ENCODE data around the gene CSRNP3. TPM values are rescaled to one million over a fixed set of nuclear protein-coding genes. Genes with fewer than 3 reads are reported as not detected.

The CSRNP3 gene
- total RNA-seq, 1 donor from 2014 or later, result 1.6 TPM

DNA sequence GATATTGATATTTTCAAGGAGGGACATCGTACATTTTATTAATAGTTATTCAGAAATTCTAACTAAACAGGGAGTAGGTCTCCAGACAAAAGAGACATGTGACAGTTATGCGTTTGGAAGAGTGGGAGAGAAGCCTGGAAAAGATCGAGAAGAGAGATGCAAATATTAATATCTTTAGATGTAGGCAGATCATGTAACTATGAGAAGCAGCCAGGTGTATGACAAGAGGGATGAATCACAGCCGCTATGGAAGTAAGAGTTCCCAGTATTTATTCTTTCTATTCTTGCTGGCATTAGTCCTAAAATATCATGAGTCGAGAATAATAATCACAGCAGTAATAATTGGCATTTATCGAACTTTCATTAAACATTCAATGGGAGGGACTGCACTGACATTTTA, 140.2 kb downstream of the CSRNP3 start:
- H3K4me3 ChIP-seq (ENCODE audit: low read depth, low read length), result no peak overlapping the region
- no peak for DNase-seq (ENCODE audit: low read depth)
- TF ChIP-seq, protein P1, sequence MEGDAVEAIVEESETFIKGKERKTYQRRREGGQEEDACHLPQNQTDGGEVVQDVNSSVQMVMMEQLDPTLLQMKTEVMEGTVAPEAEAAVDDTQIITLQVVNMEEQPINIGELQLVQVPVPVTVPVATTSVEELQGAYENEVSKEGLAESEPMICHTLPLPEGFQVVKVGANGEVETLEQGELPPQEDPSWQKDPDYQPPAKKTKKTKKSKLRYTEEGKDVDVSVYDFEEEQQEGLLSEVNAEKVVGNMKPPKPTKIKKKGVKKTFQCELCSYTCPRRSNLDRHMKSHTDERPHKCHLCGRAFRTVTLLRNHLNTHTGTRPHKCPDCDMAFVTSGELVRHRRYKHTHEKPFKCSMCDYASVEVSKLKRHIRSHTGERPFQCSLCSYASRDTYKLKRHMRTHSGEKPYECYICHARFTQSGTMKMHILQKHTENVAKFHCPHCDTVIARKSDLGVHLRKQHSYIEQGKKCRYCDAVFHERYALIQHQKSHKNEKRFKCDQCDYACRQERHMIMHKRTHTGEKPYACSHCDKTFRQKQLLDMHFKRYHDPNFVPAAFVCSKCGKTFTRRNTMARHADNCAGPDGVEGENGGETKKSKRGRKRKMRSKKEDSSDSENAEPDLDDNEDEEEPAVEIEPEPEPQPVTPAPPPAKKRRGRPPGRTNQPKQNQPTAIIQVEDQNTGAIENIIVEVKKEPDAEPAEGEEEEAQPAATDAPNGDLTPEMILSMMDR (conservative IDR thresholded peaks at IDR 0.05; ENCODE audit: low read depth, low read length), result no peak

DNA sequence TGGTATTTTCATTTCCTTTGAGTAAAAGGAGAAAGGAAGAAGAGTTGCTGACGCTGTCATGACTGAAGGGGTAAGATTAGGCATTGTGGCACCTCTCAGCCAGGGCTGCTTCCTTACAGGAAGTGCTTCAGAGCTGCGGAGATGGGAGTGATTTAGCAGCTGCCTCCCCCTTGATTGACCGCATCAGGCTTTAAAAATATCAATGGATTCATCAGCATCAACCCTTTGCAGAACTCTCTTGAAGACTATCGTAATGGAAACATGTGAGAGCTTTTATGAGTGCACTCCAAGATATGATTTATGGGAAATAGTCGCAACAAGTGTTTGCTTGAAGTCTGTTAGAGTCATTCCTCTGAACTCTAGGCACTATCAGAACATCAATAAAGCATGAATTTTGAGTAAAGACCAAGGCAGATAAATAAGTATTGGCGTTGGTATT, 141.1 kb downstream of the CSRNP3 start:
- DNase-seq (ENCODE audit: low read depth), result no peak
- no peak overlapping the region for H3K4me3 ChIP-seq (ENCODE audit: low read depth, low read length)
- TF ChIP-seq, protein P1 (conservative IDR thresholded peaks at IDR 0.05; ENCODE audit: low read depth, low read length), result no peak

DNA sequence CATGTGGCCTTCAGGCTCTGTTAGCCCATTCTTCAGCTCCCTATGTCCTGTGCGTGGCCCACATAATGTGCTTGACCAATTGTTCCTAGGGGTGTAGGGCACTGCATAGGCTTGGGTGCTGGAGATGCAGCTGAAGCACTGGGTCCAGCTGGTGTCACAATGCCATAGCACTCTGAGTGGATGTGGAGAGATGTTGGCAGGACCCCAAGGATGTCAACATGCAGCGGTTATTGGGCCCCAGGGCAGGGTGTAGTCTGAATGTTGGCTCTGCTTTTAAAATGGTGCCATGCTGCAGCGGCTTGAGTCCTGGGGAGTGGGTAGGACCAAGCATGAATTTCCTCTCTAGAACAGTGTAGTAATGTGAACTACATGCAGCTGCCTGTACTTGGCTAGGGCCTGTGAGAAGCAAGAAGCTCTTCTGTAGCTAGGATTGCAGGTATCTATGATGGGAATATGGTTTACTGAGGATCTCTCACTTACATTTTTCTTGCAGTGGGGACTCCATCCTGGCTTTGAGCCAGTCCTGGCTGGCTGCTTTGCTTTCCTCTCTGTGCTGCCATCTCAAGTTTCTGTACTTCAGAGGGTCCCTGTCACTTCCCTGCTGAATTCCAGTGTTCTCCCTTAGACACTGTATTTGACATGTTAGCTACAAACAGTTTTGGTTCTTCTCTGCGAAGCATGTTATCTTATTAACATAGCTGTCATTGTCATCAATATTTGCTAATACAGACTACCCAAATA, 148.4 kb downstream of the CSRNP3 start:
- DNase-seq (ENCODE audit: low read depth), result no peak
- TF ChIP-seq, protein P1 (conservative IDR thresholded peaks at IDR 0.05; ENCODE audit: low read depth, low read length), result no peak
- H3K4me3 ChIP-seq (ENCODE audit: low read depth, low read length), result no peak overlapping the region

DNA sequence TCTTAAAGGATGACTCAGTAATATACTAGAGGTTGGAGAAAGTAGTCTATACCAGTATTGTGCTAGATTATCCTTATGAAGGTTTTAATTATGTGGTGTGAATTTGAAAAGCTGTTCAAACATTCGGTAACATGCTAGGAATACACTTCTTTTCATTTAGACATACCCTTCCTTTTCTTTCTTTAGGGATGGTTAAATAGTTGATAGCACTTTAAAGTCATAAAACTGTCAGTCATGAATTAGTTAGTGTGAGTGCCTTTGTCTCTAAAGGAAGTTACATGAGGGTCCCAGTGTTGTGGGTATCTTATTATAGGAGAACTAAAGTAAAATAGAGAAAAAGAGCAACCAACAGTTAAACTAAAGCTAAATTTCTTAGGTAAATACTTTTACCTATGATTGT, 149.3 kb downstream of the CSRNP3 start:
- TF ChIP-seq, protein P1 (conservative IDR thresholded peaks at IDR 0.05; ENCODE audit: low read depth, low read length), result no peak
- no peak for DNase-seq (ENCODE audit: low read depth)
- H3K4me3 ChIP-seq (ENCODE audit: low read depth, low read length), result no peak overlapping the region

DNA sequence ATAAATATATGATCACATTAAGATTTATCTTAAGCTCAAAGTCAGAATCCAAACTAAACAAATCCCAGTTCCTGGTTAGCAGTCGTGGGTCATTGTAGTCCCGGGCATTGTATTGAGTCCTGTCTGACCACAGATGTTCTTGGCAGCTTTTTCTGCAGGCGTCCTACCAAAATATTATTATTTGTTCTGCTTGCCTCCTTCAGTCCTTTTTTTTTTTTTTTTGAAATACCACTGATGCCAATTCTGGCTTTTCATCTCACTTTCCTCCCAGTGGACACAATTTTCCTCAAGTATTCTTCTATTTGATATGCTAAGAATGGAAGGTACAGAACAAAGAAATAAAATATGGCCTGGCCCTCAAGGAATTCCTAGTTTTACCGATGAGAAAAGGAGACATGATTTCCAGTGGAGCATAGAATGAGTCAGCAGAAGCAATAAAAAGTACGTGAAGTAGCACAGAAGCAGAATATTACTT, 151.6 kb downstream of the CSRNP3 start:
- TF ChIP-seq, protein P1 (conservative IDR thresholded peaks at IDR 0.05; ENCODE audit: low read depth, low read length), result no peak
- no peak overlapping the region for H3K4me3 ChIP-seq (ENCODE audit: low read depth, low read length)
- peak; percentile 44 for DNase-seq (ENCODE audit: low read depth)

DNA sequence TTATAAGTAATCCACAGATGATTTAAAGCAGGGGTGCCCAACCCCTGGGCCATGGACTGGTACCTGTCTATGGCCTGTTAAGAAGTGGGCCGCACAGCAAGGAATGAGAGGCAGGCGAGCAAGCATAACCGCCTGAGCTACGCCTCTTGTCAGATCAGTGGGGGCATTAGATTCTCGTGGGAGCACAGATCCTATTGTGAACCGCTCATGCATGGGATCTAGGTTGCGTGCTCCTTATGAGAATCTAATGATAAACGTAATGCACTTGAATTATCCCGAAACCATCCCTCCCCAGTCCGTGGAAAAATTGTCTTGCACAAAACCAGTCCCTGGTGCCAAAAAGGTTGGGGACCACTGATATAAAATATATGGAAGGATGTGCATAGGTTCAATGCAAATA, 153.7 kb downstream of the CSRNP3 start:
- no peak for DNase-seq (ENCODE audit: low read depth)
- TF ChIP-seq, protein P1 (conservative IDR thresholded peaks at IDR 0.05; ENCODE audit: low read depth, low read length), result no peak
- no peak overlapping the region for H3K4me3 ChIP-seq (ENCODE audit: low read depth, low read length)

All from epithelial cell of proximal tubule (primary cell).